GM12865 (cell line): ENCODE results near the gene ZNF280D.

Experiments
- DNase-seq: peaks from one replicate; pipeline ENCODE4 v3.0.0; 2010; ENCODE audit warnings: low read depth
- H3K4me3 ChIP-seq: 2 replicates; pipeline ENCODE4 v1.5.1; 2011; ENCODE audit warnings: mild to moderate bottlenecking, low read depth, low read length, control low read depth
- TF ChIP-seq, protein P1 (sequence below): IDR thresholded peaks from 2 replicates; pipeline ENCODE4 v1.5.1; 2011; ENCODE audit warnings: low read length, control low read depth, low read depth, inconsistent platforms; ENCODE audit not compliant: insufficient read depth; ENCODE audit errors: missing control alignments

The ZNF280D gene

DNA sequence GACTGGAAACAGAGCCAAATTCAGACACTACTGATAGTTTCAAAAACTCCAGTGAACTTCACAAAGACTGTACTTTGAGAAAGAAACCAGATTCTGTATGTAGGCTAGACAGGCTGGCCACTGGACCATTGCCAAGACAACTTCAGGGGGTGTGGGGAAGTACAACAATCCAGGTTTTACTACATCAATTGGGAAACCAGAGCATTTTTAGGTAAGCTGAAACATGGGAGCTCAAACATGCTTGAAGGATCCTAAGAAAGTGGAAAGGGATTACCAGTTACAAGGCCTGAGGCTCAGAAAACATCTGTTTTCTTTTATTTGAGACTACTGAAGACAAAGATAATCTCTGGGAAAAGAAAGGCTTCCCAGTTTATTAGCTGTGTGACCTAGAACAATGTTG, 26.9 kb upstream of the ZNF280D start:
- no peak overlapping the region for H3K4me3 ChIP-seq
- no peak for DNase-seq
- TF ChIP-seq, protein P1, sequence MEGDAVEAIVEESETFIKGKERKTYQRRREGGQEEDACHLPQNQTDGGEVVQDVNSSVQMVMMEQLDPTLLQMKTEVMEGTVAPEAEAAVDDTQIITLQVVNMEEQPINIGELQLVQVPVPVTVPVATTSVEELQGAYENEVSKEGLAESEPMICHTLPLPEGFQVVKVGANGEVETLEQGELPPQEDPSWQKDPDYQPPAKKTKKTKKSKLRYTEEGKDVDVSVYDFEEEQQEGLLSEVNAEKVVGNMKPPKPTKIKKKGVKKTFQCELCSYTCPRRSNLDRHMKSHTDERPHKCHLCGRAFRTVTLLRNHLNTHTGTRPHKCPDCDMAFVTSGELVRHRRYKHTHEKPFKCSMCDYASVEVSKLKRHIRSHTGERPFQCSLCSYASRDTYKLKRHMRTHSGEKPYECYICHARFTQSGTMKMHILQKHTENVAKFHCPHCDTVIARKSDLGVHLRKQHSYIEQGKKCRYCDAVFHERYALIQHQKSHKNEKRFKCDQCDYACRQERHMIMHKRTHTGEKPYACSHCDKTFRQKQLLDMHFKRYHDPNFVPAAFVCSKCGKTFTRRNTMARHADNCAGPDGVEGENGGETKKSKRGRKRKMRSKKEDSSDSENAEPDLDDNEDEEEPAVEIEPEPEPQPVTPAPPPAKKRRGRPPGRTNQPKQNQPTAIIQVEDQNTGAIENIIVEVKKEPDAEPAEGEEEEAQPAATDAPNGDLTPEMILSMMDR: no peak

DNA sequence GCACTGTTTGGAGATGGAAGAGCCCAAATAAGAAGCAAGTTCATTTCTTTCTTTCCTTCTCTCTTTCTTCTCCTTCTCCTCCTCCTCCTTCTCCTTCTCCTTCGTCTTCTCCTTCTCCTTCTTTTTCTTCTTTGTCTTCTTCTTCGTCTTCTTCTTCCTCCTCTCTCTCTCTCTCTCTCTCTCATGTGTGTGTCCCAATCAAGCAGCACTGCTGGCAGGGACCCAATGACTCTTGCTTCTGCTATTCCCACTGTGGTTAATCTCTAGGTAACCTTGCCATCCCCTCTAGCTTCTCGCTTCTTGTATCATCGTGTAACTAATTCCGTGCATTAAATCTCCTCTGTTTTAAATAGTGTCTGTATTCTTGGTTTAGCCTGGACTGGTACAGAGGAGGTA, 26.1 kb upstream of the ZNF280D start:
- no peak overlapping the region for H3K4me3 ChIP-seq
- no peak for DNase-seq
- TF ChIP-seq, protein P1: no peak

- no peak overlapping the region for H3K4me3 ChIP-seq
- no peak for DNase-seq
- TF ChIP-seq, protein P1: no peak
Observed at GRCh38 chr15:56758770-56759449, 25.6 kb upstream of the ZNF280D start.

DNA sequence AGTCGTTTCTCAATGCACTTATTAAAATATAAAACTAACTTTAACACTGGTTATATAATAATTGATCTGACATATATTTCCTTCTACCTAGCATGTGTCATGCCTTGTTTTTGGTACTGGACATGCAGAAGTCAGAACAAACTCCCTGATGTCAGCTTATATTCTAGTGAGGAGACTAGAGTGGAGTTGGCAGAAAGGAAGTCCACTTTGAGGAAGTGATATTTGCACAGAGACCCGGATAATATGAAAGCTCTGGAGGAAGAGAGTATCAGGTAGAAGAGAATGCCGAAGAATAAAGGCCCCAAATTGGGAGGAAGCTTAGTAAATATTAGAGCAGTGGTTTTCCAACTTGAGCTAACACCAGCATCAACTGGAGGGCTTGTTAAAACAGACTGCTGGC, 24.6 kb upstream of the ZNF280D start:
- TF ChIP-seq, protein P1: no peak
- no peak for DNase-seq
- no peak overlapping the region for H3K4me3 ChIP-seq

DNA sequence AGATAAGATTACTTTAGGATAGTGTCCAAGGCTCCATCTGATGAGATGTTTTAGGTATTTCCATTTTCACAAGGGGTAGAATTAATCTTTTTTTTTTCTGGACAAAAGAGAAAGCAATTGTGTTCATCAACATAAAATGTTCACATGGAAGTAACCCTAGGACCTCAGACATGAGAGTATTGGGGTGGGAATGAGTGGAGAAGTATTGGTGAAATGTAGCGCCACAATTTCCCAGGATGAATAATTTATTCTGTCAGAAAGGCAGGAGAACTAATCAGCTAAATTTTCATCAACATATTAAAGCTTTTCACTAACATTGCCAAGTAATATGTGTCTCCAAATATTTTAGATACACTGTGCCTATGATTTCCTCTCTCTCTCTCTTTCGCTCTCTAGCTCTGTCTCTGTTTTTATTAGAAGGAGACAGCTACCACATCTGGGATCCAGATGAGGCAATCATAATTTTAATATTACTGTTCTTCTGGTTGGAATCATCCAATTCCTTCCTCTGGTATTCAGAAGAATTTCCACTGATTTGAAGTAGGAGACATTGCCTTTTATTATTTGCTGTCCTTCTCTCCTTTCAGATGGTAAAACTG, 21.6 kb upstream of the ZNF280D start:
- TF ChIP-seq, protein P1: no peak
- no peak overlapping the region for H3K4me3 ChIP-seq
- no peak for DNase-seq

GRCh38 chr15:56752986-56753385, 19.7 kb upstream of the ZNF280D start:
- no peak overlapping the region for H3K4me3 ChIP-seq
- DNase-seq: no peak
- TF ChIP-seq, protein P1: no peak

GRCh38 chr15:56749982-56750381, 16.7 kb upstream of the ZNF280D start:
- DNase-seq: no peak
- no peak overlapping the region for H3K4me3 ChIP-seq
- TF ChIP-seq, protein P1: no peak
